Gastroesophageal sphincter (tissue), 4 donors: Measurements from ENCODE around the gene ZC3H7A. TPM values are rescaled to one million over a fixed set of nuclear protein-coding genes. Genes with fewer than 3 reads are reported as not detected.

Source experiments
- ATAC-seq: fragments of 150-250 bp; one replicate; pipeline ENCODE4 v1.9.1; 2016; ENCODE audit warnings: mild to moderate bottlenecking, moderate library complexity
- H3K27ac ChIP-seq, 4 donors: fragments of 200-600 bp; sonication (generic) in 3 of 4; 1 replicate in 3 of 4; 2 replicates in 1 of 4; pipeline ENCODE4 v1.5.1; 2016 to 2019
- H3K27me3 ChIP-seq: fragments of 200-600 bp; sonication (generic); one replicate; pipeline ENCODE4 v1.5.1; 2019
- H3K36me3 ChIP-seq, 2 donors: fragments of 200-600 bp; sonication (generic); one replicate each; pipeline ENCODE4 v1.5.1; 2019; ENCODE audit warnings: control low read depth in 1 of 2
- H3K4me1 ChIP-seq, 3 donors: fragments of 200-600 bp; sonication (generic); 1 replicate in 2 of 3; 2 replicates in 1 of 3; pipeline ENCODE4 v1.5.1; 2016 to 2019; ENCODE audit warnings: control low read depth in 2 of 3
- H3K4me3 ChIP-seq, 2 donors: fragments of 200-600 bp; sonication (generic); one replicate each; pipeline ENCODE4 v1.5.1; 2019; ENCODE audit warnings: mild to moderate bottlenecking in 1 of 2, moderate library complexity in 1 of 2
- H3K9me3 ChIP-seq, 3 donors: fragments of 200-600 bp; sonication (generic); one replicate each; pipeline ENCODE4 v1.5.1; 2017 to 2019; ENCODE audit warnings: control low read depth in 2 of 3
- CTCF ChIP-seq, 4 experiments: fragments of 200-600 bp in 2 of 4; fragments of 450-650 bp in 2 of 4; sonication (generic) in 1 of 4; IDR thresholded peaks; one replicate each; pipeline ENCODE4 v1.5.1; 2017 to 2019; ENCODE audit warnings: antibody characterized with exemption in 4 of 4, mild to moderate bottlenecking in 2 of 4, moderate library complexity in 2 of 4
- EP300 ChIP-seq: sonication (generic); formaldehyde crosslinking; IDR thresholded peaks from one replicate; pipeline ENCODE4 v1.6.1; 2017; ENCODE audit warnings: antibody characterized with exemption, mild to moderate bottlenecking
- POLR2A ChIP-seq, 2 donors: fragments of 450-650 bp; IDR thresholded peaks; one replicate each; pipeline ENCODE4 v1.6.1; 2017; ENCODE audit warnings: antibody characterized with exemption in 2 of 2, mild to moderate bottlenecking in 2 of 2, moderate library complexity in 1 of 2
- POLR2AphosphoS5 ChIP-seq: sonication (generic); formaldehyde crosslinking; IDR thresholded peaks from one replicate; pipeline ENCODE4 v1.6.1; 2017; ENCODE audit warnings: antibody characterized with exemption
- WGBS, 2 donors: methylation state at CpG; one replicate each; pipeline ENCODE4 v1.1.5; 2018; ENCODE audit warnings: low coverage in 1 of 2; 5-methylcytosine and 5-hydroxymethylcytosine counted together
- small RNA-seq, 4 donors: library from RNA; depleted of rRNA; stranded (forward); fragments of <200 nt; gene quantifications; one replicate each; pipeline ENCODE3, GENCODE V24; 2016
- total RNA-seq, 4 donors: library from RNA; depleted of rRNA; stranded (reverse); fragments of >200 nt; gene quantifications; one replicate each; pipeline ENCODE4 v1.1.0, GENCODE V29; 2016

The ZC3H7A gene
- total RNA-seq, 4 donors from 2014 or later = 55.5 to 78.9 (median 68.4) TPM

DNA sequence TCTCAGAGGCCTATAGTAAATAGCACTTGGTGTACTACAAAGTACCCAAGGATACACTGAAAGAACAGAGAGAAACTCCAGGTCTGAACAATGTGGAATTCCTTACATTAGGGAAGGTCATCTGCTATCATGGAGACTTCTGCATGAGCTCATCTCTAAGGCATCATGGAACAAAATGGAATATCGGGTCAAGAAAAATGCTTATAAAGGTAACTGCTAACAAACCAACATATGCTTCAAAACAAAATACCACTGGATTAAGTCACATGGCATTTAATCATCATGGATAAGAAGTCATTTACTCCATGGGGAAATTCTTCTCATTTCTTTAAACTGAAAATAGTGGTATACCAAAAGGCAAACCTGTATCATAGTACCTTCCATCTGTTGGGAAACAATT, 88.6 kb downstream of the ZC3H7A start:
- H3K4me3 ChIP-seq = no peak overlapping the region
- H3K4me1 ChIP-seq = peaks cover 0 to 32% (median 0%) of the 10 kb centered on the region in 3 donors
- no peaks in the 10 kb centered on the region for H3K27me3 ChIP-seq
- WGBS, 2 donors = 80 to 81% methylated on average over 1 of the region's 1 CpG
- H3K27ac ChIP-seq = no peak overlapping the region
- ATAC-seq = no peak
- no peaks in the 10 kb centered on the region for H3K9me3 ChIP-seq
- TF ChIP-seq POLR2A (IDR thresholded peaks at IDR 0.05) = no peak
- TF ChIP-seq EP300 = no peak
- no peak for TF ChIP-seq POLR2AphosphoS5
- no peak for TF ChIP-seq CTCF (IDR thresholded peaks at IDR 0.05)
- peaks cover 0 to 49% of the 10 kb centered on the region in 2 donors for H3K36me3 ChIP-seq

GRCh38 chr16:11707679-11708197, 89.3 kb downstream of the ZC3H7A start:
- no peak overlapping the region for H3K4me3 ChIP-seq
- peaks cover 0 to 32% (median 0%) of the 10 kb centered on the region in 3 donors for H3K4me1 ChIP-seq
- TF ChIP-seq EP300 (no peak), POLR2A (IDR thresholded peaks at IDR 0.05) (no peak), CTCF (IDR thresholded peaks at IDR 0.05) (no peak), POLR2AphosphoS5 (no peak)
- peaks cover 0 to 49% of the 10 kb centered on the region in 2 donors for H3K36me3 ChIP-seq
- 91 to 93% methylated on average over 3 to 4 of the region's 4 CpGs for WGBS, 2 donors
- ATAC-seq = no peak
- H3K27me3 ChIP-seq = no peaks in the 10 kb centered on the region
- no peaks in the 10 kb centered on the region for H3K9me3 ChIP-seq
- H3K27ac ChIP-seq = no peak overlapping the region

GRCh38 chr16:11706180-11706742, 90.8 kb downstream of the ZC3H7A start:
- TF ChIP-seq CTCF (IDR thresholded peaks at IDR 0.05) (no peak), POLR2A (IDR thresholded peaks at IDR 0.05) (no peak), POLR2AphosphoS5 (no peak), EP300 (no peak)
- Histone ChIP-seq H3K4me1 (peaks cover 0 to 32% (median 0%) of the 10 kb centered on the region in 3 donors), H3K36me3 (peaks cover 0 to 47% of the 10 kb centered on the region in 2 donors), H3K9me3 (no peaks in the 10 kb centered on the region), H3K27ac (no peak overlapping the region), H3K4me3 (no peak overlapping the region), H3K27me3 (no peaks in the 10 kb centered on the region)
- 85 to 92% methylated on average over 2 to 3 of the region's 5 CpGs for WGBS, 2 donors
- no peak for ATAC-seq

DNA sequence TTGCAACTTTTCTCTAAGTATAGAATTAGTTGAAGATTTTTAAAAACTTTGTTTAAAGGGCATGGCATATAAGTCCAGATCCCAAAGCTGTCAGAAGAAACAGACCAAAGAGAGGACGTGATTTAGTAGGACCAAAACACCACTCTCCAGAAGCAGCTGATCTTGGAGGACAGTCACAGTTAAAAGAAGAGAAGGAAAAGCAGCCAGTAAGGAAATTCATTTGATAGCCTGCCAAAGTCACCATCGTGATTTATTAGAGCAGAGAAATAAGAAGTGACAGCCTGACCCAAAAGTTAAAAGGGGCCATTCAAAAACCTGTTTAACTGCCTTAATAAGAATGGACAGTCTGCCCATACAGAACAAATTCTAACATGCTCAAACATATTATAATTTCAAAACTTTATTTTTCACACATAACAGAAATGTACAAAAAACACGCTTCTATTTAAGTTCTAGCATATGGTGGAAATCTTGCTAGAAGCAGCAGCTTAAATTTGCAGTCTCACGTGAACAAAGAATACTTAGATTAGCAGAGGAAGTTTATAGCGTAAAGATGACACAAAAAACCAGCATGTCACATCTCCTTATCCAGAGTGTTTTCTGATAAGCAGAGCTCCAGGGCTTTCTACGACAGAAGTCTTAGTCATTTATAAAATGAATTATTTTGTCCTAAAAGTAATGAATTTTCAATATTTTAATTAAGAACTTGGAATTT, 91.6 kb downstream of the ZC3H7A start:
- Histone ChIP-seq H3K36me3 (peaks cover 0 to 43% of the 10 kb centered on the region in 2 donors), H3K4me1 (peaks cover 0 to 35% (median 0%) of the 10 kb centered on the region in 3 donors), H3K27ac (no peak overlapping the region), H3K4me3 (no peak overlapping the region), H3K27me3 (no peaks in the 10 kb centered on the region), H3K9me3 (no peaks in the 10 kb centered on the region)
- TF ChIP-seq CTCF (IDR thresholded peaks at IDR 0.05) (no peak), POLR2A (IDR thresholded peaks at IDR 0.05) (no peak)
- no peak for ATAC-seq
- WGBS, 2 donors = 62 to 69% methylated on average over 6 of the region's 6 CpGs

Small RNA genes within 50 kb of the gene (small RNA-seq; reads per million reads assigned to genes)
- 0 reads per million in 4 donors for gene RF00017

Other genes with a start within 250 kb of the ZC3H7A start
- gene LITAF, start 210.3 kb downstream of the ZC3H7A start, total RNA-seq = 10 to 100 TPM; 31.6 to 95.0 (median 44.5) TPM
- gene SNN, start 128.8 kb downstream of the ZC3H7A start, total RNA-seq = 10 to 100 TPM; 34.6 to 40.3 (median 39.7) TPM
- 10 to 100 TPM; 30.2 to 53.5 (median 46.4) TPM for gene TXNDC11, start 54.4 kb downstream of the ZC3H7A start, total RNA-seq
- gene RSL1D1, start 54.3 kb upstream of the ZC3H7A start, total RNA-seq = 100 to 1,000 TPM; 149 to 275 (median 164) TPM
- gene GSPT1, start 118.7 kb upstream of the ZC3H7A start, total RNA-seq = 10 to 100 TPM; 55.3 to 86.2 (median 72.6) TPM
- gene NPIPB2, start 144.8 kb upstream of the ZC3H7A start, total RNA-seq = 1 to 10 TPM; 1.4 to 5.9 (median 4.1) TPM
- under 1 TPM in 1 of 4 donors, not detected in 3; 0.45 TPM for gene TNFRSF17, start 168.0 kb upstream of the ZC3H7A start, total RNA-seq
- gene SNX29, start 179.5 kb upstream of the ZC3H7A start, total RNA-seq = 10 to 100 TPM; 18.3 to 30.2 (median 23.3) TPM